NCI-H187 (cell line): ENCODE data around the gene HVCN1.

ENCODE experiments used
- DNase-seq, 2 experiments: peaks; one replicate each; lab custom pipeline; 2025; lab: John Stamatoyannopoulos, UW

Gene HVCN1

DNA sequence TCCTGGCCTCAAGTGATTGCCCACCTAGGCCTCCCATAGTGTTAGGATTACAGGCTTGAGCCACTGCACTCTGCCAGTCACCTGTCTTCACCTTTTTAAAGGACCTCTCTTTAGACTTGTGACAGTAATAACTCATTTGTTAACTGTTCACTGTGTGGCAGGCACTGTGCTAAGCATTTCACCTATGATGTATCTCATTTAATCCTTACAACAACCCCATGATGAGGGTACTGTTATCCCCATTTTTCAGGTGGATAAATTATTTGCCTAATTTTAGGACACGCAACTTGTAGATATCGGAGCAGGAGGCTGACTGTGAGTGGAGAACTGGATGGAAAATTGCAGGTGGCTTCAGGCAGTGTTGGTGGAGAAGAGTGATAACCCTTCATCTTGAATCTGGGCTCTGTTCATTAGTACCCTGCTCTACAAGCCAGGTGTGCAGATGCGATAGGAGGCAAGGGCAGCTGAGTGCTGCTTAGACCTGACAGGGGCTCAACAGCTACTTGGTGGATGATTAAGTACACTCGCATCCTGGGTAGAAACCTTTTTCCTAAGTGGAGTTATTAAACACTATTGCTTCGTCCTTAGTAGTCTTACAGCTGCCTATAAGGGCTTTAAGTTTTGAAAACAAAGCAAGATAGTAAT is 72.3 kb downstream of the HVCN1 start:
- peak; percentile 8 to 18 for DNase-seq

DNA sequence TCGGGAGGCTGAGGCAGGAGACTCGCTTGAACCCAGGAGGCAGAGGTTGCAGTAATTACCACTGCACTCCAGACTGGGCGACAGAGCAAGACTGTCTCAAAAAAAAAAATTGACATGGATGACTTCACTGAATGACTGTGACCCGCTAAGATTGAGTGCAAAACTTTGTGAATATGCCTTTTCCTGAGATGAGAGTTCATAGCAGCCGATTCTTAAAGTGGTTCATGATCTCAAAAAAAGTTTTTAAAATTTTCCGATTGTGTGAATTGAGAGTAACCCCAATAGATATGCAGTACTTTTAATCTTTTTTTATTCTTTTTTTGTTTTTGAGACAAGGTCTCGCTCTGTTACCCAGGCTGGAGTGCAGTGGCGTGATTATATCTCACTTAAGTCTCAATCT is 73.7 kb downstream of the HVCN1 start:
- no peak for DNase-seq

DNA sequence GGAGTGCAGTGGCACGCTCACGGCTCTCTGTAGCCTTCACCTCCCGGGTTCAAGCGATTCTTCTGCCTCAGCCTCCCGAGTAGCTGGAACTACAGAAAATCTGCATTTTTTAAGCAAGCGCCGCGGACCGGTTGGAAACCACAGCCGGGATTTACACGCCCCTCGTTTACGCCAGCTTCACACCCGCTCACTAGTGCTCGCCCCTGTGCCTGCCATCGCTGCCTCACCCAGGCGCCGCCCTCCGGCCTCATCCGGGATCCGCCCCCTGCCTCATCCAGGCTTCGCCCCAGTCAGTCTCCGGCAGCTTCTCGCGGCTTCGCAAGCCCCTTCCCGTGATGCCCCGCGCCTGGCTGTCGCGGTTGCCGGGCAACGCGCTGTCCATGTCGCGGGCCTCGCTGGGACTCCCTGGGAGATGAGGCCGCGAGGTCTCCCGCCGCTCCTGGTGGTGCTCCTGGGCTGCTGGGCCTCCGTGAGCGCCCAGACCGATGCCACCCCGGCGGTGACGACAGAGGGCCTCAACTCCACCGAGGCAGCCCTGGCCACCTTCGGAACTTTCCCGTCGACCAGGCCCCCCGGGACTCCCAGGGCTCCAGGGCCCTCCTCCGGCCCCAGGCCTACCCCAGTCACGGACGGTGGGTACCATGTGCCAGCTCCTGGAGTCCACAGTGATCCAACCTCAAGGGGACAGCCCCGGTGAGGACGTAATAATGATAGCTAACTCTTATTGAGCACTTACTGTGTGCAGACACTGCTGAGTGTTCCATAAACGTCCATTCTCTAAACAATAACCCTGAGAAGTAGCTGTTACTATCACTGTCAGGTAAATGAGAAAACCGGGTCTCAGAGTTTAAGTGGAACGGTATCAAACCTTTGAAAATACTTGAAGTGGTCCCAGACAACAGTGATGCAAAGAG is 74.9 kb downstream of the HVCN1 start, which contains the start of gene TCTN1:
TCTN1 (plus strand) TSS at position 359 of the 914 bp plus-strand sequence; CDS start at position 413, 54 bp downstream.
- DNase-seq = peak; percentile 83 to 94

DNA sequence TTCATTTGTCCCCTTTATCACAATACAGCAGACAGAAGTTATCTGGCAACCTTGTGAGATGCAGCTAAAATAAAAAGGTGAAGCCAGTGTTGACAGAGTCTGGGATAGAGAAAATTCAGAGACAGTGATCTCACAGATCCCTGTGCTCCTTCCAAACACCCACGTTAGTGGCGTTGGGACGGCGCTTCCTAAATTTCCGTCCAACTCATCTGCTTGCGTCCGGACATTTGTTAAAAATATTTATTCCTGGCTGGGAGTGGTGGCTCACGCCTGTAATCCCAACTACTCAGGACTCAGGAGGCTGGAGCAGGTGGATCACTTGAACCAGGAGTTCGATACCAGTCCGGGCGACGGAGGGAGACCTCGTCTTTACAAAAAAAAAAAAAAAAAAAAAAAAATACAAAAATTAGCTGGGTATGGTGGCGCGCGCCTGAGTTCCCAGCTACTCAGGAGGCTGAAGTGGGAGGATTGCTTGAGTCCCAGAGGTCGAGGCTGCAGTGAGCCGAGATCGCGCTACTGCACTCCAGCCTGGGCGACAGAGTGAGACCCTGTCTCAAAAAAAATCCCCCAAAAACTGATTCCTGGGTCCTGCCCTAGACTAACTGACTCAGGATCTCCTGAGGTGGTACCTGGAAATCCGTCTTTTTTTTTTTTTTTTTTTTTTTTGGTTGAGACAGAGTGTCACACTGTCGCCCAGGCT is 75.7 kb downstream of the HVCN1 start:
- DNase-seq = no peak

DNA sequence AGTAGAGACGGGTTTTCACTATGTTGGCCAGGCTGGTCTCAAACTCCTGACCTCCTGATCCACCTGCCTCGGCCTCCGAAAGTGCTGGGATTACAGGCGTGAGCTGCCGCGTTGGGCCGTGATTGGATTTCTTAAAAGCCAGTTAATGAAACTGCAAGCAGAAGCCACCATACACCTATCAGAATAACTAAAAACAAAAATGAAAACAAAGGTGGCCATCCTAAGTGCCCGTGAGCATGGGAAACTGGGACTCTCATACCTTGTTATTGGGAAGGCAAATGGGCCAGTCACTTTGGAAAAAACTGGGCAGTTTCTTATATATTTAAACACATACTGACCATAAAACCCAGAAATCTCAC is 82.7 kb downstream of the HVCN1 start:
- DNase-seq = no peak

DNA sequence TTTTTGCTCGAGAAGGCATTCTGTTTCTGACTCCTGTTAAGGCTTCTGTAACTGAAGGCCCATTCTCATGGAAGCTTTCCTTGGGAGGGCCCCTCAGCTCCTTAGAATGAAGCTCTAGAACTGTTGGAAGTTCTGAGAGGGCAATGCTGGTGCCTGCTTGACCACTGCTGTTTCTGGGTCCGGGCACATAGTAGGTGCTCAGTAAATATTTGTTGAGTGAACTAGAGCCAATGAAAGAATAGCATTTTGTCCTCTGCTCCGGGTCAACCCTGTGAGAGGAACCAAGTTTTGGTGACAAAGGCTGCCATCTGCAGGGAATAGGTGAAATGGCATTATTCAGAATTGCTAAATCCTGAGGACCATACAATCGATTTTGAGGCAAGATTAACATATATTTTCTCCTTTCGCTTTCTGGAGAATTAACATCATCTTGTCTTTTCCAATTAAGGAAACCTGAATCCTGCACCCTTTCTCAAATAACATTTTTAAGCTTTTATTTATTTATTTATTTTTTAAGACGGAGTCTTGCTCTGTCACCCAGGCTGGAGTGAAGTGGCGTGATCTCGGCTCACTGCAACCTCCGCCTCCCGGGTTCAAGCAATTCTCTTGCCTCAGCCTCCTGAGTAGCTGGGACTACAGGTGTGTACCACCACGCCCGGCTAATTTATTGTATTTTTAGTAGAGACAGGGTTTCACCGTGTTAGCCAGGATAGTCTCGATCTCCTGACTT is 86.7 kb downstream of the HVCN1 start:
- peak in 1 of 2 experiments; percentile 7 for DNase-seq

DNA sequence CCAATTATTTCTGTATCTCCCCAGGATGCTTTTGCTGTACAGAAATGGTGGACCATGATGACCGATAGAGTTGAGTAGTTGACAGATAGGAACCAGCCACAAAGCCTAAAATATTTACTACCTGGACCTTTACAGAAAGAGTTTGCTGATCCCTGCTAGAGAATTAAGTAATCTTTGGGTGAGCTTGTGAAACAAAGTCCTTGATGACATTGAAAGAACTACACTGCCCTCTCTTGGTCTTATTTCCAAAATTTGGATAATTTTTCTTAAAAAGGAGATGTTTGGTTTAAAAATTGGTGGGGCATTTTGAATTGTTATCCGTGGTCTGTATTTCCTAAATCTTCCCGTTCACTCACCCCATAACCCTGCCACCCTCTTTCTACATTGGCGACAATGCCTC is 88.7 kb downstream of the HVCN1 start:
- no peak for DNase-seq

DNA sequence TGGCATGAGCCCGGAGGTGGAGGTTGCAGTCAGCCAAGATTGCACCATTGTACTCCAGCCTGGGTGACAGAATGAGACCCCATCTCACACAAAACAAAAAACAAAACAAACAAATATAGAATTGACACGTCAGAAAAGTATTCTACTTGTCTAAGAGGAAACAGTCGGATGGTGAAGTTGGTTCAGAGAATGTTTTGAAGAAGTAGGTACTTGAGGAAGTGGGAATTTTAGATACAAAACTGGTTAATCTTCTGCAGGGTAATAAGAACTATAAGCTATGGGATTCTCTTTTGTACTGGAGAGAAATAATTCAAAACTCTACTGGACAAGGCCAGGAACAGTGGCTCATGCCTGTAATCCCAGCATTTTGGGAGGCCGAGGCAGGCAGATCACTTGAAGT is 89.6 kb downstream of the HVCN1 start:
- DNase-seq = no peak
